Gastroesophageal sphincter (tissue), 3 donors: ENCODE measurements around the gene IL17RC.

Experiments used
- EP300 ChIP-seq: sonication (generic); formaldehyde crosslinking; IDR thresholded peaks from one replicate; pipeline ENCODE4 v1.6.1; 2017; ENCODE audit warnings: antibody characterized with exemption, mild to moderate bottlenecking
- POLR2A ChIP-seq, 2 donors: fragments of 450-650 bp; IDR thresholded peaks; one replicate each; pipeline ENCODE4 v1.6.1; 2017; ENCODE audit warnings: antibody characterized with exemption in 2 of 2, mild to moderate bottlenecking in 2 of 2, moderate library complexity in 1 of 2
- TF ChIP-seq, protein P1 (sequence below), 4 experiments: fragments of 200-600 bp in 2 of 4; fragments of 450-650 bp in 2 of 4; sonication (generic) in 1 of 4; IDR thresholded peaks; one replicate each; pipeline ENCODE4 v1.5.1; 2017 to 2019; ENCODE audit warnings: antibody characterized with exemption in 4 of 4, mild to moderate bottlenecking in 2 of 4, moderate library complexity in 2 of 4

- TF ChIP-seq, protein P1, sequence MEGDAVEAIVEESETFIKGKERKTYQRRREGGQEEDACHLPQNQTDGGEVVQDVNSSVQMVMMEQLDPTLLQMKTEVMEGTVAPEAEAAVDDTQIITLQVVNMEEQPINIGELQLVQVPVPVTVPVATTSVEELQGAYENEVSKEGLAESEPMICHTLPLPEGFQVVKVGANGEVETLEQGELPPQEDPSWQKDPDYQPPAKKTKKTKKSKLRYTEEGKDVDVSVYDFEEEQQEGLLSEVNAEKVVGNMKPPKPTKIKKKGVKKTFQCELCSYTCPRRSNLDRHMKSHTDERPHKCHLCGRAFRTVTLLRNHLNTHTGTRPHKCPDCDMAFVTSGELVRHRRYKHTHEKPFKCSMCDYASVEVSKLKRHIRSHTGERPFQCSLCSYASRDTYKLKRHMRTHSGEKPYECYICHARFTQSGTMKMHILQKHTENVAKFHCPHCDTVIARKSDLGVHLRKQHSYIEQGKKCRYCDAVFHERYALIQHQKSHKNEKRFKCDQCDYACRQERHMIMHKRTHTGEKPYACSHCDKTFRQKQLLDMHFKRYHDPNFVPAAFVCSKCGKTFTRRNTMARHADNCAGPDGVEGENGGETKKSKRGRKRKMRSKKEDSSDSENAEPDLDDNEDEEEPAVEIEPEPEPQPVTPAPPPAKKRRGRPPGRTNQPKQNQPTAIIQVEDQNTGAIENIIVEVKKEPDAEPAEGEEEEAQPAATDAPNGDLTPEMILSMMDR (IDR thresholded peaks at IDR 0.05): no peak
- TF ChIP-seq POLR2A (IDR thresholded peaks at IDR 0.05): no peak
- no peak for TF ChIP-seq EP300
Measured at GRCh38 chr3:9912294-9912935, 4.5 kb upstream of the IL17RC start.
